ENCODE results near the gene LMNTD1. TPM values are rescaled to one million over a fixed set of nuclear protein-coding genes. Genes with fewer than 3 reads are reported as not detected.

The LMNTD1 gene
- total RNA-seq, 1 experiment from 2014 or later = not detected

- DNase-seq = no peak
- CTCF ChIA-PET = interaction anchor here (0.6 kb wide), 1 partner anchor 23 kb away, joined by 5 read pairs; no protein-coding TSS in a partner anchor
- BruUV-seq (replicated peaks) = no TSS peak
- no peaks in the 10 kb centered on the region for H3K9me3 Mint-ChIP-seq (ENCODE audit: low read depth, unreplicated experiment)
- H3K4me3 Mint-ChIP-seq (ENCODE audit: low read depth, unreplicated experiment) = no peak overlapping the region
- no peak overlapping the region for H3K27ac Mint-ChIP-seq (ENCODE audit: unreplicated experiment)
- TF ChIP-seq CTCF (IDR thresholded peaks at IDR 0.05; ENCODE audit: unreplicated experiment) = no peak
- no peaks in the 10 kb centered on the region for H3K27me3 Mint-ChIP-seq (ENCODE audit: unreplicated experiment)
- H3K4me1 Mint-ChIP-seq (ENCODE audit: low read depth, unreplicated experiment) = no peaks in the 10 kb centered on the region
- intact Hi-C loops (cut with micrococcal nuclease; ENCODE audit: unreplicated experiment) = no loop called here
- H3K36me3 Mint-ChIP-seq (ENCODE audit: insufficient read depth, unreplicated experiment) = no peaks in the 10 kb centered on the region
These were observed 39.8 kb upstream of the LMNTD1 start for GRCh38 chr12:25592725-25593495.

GRCh38 chr12:25591144-25591543 is 38.1 kb upstream of the LMNTD1 start:
- Mint-ChIP-seq H3K4me3 (ENCODE audit: low read depth, unreplicated experiment) (no peak overlapping the region), H3K27ac (ENCODE audit: unreplicated experiment) (no peak overlapping the region), H3K9me3 (ENCODE audit: low read depth, unreplicated experiment) (peaks cover 7% of the 10 kb centered on the region), H3K4me1 (ENCODE audit: low read depth, unreplicated experiment) (no peaks in the 10 kb centered on the region), H3K27me3 (ENCODE audit: unreplicated experiment) (peaks cover 8% of the 10 kb centered on the region), H3K36me3 (ENCODE audit: insufficient read depth, unreplicated experiment) (no peaks in the 10 kb centered on the region)
- BruUV-seq (replicated peaks) = no TSS peak
- CTCF ChIA-PET = no interaction called here
- no peak for TF ChIP-seq CTCF (IDR thresholded peaks at IDR 0.05; ENCODE audit: unreplicated experiment)
- DNase-seq = no peak
- intact Hi-C loops (cut with micrococcal nuclease; ENCODE audit: unreplicated experiment) = no loop called here

- DNase-seq = no peak
- TF ChIP-seq CTCF (IDR thresholded peaks at IDR 0.05; ENCODE audit: unreplicated experiment) = no peak
- CTCF ChIA-PET = no interaction called here
- Mint-ChIP-seq H3K4me3 (ENCODE audit: low read depth, unreplicated experiment) (no peak overlapping the region), H3K9me3 (ENCODE audit: low read depth, unreplicated experiment) (peaks cover 7% of the 10 kb centered on the region), H3K36me3 (ENCODE audit: insufficient read depth, unreplicated experiment) (no peaks in the 10 kb centered on the region), H3K27me3 (ENCODE audit: unreplicated experiment) (peaks cover 9% of the 10 kb centered on the region), H3K27ac (ENCODE audit: unreplicated experiment) (no peak overlapping the region), H3K4me1 (ENCODE audit: low read depth, unreplicated experiment) (no peaks in the 10 kb centered on the region)
- intact Hi-C loops (cut with micrococcal nuclease; ENCODE audit: unreplicated experiment) = no loop called here
- BruUV-seq (replicated peaks) = no TSS peak
These were observed 37.1 kb upstream of the LMNTD1 start for GRCh38 chr12:25590011-25590721.

- Mint-ChIP-seq H3K36me3 (ENCODE audit: insufficient read depth, unreplicated experiment) (no peaks in the 10 kb centered on the region), H3K9me3 (ENCODE audit: low read depth, unreplicated experiment) (peaks cover 7% of the 10 kb centered on the region), H3K27me3 (ENCODE audit: unreplicated experiment) (peaks cover 9% of the 10 kb centered on the region), H3K27ac (ENCODE audit: unreplicated experiment) (no peak overlapping the region), H3K4me1 (ENCODE audit: low read depth, unreplicated experiment) (no peaks in the 10 kb centered on the region), H3K4me3 (ENCODE audit: low read depth, unreplicated experiment) (no peak overlapping the region)
- TF ChIP-seq CTCF (IDR thresholded peaks at IDR 0.05; ENCODE audit: unreplicated experiment) = no peak
- intact Hi-C loops (cut with micrococcal nuclease; ENCODE audit: unreplicated experiment) = loop anchor here (5.0 kb wide), 1 partner anchor 430 kb away; no protein-coding TSS in a partner anchor
- CTCF ChIA-PET = no interaction called here
- no TSS peak for BruUV-seq (replicated peaks)
- DNase-seq = no peak
These were observed 34.3 kb upstream of the LMNTD1 start for GRCh38 chr12:25587346-25587745.
